ENCODE data around the gene MYO1G.

DNA sequence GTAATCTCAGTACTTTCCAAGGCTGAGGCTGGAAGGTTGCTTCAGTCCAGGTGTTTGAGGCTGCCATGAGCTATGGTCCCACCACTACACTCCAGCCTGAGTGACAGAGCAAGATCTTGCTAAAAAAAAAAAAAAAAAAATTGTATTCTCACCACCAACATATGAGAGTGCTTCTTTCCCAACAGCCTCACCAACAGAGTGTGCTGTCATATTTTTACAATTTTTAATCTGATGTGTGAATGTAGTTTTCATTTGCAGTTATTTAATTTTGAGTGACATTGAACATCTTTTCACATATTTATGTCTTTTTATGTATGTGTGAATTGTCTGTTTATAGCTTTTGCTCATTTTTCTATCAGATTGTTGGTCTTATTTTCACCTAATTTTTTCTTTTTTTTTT is 35.2 kb downstream of the MYO1G start:
- TF ChIP-seq, protein P1, sequence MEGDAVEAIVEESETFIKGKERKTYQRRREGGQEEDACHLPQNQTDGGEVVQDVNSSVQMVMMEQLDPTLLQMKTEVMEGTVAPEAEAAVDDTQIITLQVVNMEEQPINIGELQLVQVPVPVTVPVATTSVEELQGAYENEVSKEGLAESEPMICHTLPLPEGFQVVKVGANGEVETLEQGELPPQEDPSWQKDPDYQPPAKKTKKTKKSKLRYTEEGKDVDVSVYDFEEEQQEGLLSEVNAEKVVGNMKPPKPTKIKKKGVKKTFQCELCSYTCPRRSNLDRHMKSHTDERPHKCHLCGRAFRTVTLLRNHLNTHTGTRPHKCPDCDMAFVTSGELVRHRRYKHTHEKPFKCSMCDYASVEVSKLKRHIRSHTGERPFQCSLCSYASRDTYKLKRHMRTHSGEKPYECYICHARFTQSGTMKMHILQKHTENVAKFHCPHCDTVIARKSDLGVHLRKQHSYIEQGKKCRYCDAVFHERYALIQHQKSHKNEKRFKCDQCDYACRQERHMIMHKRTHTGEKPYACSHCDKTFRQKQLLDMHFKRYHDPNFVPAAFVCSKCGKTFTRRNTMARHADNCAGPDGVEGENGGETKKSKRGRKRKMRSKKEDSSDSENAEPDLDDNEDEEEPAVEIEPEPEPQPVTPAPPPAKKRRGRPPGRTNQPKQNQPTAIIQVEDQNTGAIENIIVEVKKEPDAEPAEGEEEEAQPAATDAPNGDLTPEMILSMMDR (conservative IDR thresholded peaks at IDR 0.05; ENCODE audit: low read depth, low read length): no peak
- no peak for TF ChIP-seq EZH2 (IDR thresholded peaks at IDR 0.05; ENCODE audit: borderline replicate concordance, low read depth, low read length, poor library complexity, severe bottlenecking)
